ENCODE data around the gene PAXX.

PAXX gene

DNA sequence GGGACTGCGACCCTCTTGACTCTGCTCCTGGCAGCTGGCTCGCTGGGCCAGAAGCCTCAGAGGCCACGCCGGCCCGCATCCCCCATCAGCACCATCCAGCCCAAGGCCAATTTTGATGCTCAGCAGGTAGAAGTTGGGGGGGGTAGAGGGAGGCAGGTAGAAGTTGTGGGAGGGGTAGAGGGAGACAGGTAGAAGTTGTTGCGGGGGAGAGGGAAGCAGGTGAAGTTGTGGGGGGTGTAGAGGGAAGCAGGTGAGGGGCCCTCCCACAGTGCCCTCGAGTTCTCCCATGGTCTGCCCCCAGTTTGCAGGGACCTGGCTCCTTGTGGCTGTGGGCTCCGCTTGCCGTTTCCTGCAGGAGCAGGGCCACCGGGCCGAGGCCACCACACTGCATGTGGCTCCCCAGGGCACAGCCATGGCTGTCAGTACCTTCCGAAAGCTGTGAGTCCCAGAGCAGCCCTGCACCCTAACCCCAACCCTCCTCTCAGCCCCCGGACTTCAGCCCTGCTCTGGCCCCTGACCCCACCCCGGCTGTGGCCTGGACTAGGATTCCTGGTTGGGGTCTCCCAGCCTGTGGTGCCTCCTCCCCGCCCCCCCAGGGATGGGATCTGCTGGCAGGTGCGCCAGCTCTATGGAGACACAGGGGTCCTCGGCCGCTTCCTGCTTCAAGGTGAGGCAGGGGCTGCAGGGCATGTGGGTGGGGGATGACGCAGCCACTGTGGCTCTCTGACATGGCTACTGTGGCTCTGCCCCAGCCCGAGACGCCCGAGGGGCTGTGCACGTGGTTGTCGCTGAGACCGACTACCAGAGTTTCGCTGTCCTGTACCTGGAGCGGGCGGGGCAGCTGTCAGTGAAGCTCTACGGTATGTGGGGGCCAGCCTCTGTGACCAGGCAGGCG lies 46.6 kb upstream of the PAXX start:
- TF ChIP-seq, protein P1, sequence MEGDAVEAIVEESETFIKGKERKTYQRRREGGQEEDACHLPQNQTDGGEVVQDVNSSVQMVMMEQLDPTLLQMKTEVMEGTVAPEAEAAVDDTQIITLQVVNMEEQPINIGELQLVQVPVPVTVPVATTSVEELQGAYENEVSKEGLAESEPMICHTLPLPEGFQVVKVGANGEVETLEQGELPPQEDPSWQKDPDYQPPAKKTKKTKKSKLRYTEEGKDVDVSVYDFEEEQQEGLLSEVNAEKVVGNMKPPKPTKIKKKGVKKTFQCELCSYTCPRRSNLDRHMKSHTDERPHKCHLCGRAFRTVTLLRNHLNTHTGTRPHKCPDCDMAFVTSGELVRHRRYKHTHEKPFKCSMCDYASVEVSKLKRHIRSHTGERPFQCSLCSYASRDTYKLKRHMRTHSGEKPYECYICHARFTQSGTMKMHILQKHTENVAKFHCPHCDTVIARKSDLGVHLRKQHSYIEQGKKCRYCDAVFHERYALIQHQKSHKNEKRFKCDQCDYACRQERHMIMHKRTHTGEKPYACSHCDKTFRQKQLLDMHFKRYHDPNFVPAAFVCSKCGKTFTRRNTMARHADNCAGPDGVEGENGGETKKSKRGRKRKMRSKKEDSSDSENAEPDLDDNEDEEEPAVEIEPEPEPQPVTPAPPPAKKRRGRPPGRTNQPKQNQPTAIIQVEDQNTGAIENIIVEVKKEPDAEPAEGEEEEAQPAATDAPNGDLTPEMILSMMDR (IDR thresholded peaks at IDR 0.05), result no peak
- Histone ChIP-seq H3K4me3 (no peak overlapping the region), H3K27ac (no peak overlapping the region)
- DNase-seq (ENCODE audit: low spot score), result no peak

DNA sequence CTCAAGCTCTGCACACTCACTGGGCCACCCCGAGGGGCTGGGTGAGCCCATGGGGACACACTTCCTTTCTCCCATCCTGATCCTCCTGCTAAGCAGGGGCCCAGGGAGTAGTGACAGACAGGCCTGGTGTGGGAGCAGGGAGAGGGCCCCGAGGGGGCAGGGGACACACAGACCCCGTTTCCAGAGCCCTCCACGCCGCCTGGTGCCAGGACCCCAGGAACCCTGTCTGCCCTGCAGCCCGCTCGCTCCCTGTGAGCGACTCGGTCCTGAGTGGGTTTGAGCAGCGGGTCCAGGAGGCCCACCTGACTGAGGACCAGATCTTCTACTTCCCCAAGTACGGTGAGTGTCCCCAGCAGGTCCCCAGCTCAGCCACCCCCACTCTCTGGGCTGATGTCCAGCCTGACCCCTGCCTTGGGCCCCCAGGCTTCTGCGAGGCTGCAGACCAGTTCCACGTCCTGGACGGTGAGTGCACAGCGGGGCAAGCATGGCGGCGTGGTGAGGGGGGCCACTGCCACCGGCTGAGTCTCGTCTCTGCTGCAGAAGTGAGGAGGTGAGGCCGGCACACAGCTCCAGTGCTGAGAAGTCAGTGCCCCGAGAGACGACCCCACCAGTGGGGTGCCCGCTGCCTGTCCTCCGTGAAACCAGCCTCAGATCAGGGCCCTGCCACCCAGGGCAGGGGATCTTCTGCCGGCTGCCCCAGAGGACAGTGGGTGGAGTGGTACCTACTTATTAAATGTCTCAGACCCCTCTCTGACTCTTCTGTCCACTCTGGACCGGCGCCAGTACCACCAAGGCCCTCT lies 45.8 kb upstream of the PAXX start:
- peak overlapping the region in 1 of 2 donors; percentile 51 for H3K27ac ChIP-seq
- no peak for DNase-seq (ENCODE audit: low spot score)
- H3K4me3 ChIP-seq, result no peak overlapping the region
- TF ChIP-seq, protein P1 (IDR thresholded peaks at IDR 0.05), result no peak

DNA sequence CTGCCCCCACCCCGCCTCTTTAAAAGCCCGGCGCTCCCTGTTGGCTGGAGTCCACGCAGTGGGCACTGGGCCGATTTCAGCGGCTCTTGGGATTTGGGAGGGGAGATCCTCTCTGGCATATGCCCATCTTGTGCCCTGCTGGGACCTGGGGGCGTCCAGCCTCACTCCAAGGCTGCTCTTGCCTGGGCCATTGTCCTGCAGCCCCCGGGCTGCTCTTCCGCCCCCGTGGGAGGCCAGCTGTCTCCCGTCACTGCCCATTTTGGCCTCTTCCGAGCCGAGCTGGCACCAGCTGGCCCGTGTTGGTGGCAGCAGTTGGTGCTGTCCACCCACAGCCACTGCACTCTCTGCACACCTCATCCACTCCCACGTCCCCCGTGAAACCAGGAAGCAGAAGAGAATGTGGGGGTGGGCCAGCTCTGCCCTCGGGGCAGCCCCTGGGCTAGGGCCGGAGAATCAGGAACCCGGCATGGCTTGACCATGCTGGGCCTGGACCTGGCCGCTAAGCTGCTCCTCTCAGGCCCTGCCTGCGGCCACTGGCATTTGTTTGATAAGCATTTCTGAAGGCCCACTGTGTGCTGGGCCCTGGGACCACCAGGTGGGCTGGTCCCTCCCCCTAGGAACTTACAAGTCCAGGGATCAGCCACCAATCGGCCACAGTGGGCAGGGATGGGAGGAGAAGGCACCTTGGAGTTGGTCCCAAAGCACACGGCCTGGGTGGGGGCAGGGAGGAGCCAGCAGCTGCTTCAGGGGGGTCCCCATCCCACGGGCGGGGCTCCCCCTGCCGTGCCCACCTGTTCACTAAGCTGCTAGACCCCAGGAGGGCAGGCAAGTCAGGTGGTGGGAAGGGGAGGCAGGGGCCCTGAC lies 45.0 kb upstream of the PAXX start:
- TF ChIP-seq, protein P1 (IDR thresholded peaks at IDR 0.05), result no peak
- Histone ChIP-seq H3K27ac (peak overlapping the region in 1 of 2 donors; percentile 51), H3K4me3 (no peak overlapping the region)
- DNase-seq (ENCODE audit: low spot score), result no peak

DNA sequence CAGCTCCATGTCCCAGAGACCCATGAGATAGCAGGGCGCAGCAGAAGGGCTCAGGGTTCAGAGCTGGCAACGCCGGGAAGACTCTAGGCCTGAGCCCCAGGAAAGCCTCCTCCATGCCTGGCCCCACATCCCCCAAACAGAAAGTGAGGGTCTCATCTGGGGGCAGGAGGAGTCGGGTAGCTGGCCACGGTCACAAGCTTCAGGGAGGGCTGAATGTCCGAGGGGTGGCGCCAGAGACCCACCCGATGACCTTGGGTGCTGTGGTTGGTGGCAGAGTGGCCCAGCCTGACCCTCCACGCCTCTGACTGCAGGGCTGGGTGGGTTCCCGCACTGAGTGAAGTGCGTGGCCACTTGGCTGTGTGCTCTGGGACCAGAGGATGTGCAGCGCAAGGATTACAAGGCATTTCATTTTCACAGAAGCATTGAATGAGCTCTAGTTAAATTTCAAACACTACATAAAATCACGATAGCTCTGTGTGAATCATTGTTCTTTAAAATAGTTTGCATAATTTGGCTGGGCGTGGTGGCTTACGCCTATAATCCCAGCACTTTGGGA lies 44.2 kb upstream of the PAXX start:
- DNase-seq (ENCODE audit: low spot score), result no peak
- H3K4me3 ChIP-seq, result no peak overlapping the region
- H3K27ac ChIP-seq, result peak overlapping the region in 1 of 2 donors; percentile 4
- TF ChIP-seq, protein P1 (IDR thresholded peaks at IDR 0.05), result no peak

DNA sequence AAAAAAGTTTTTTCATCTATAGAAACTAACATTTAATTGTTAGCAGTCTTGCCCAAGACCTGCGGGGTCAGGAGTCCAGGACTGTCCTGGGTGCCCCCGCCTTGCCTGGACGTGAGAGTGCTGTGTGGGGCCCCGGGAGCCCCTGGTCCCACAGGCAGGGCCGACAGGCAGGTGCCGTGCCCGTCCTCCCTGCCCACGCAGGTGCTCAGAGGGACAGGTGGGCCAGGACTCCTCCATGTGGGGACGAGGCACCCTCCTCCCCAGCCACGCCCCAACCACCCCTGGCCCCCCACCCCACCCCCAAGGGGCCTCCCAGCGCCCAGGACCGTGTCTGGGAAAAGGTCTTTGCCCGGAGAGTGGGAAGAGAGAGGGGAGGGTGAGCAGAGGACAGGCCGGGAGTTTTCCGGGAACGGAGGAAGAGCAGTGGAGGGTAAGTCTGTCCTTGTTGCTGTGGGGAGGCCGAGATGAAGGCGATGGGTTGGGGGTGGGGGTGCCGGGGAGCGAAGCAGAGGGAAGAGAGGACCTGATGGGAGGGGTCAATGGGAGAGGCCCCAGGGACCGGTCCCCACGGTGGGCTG lies 42.9 kb upstream of the PAXX start:
- DNase-seq (ENCODE audit: low spot score), result no peak
- H3K4me3 ChIP-seq, result peak overlapping the region; percentile 94
- peak overlapping the region; percentile 80 to 92 for H3K27ac ChIP-seq
- TF ChIP-seq, protein P1 (IDR thresholded peaks at IDR 0.05), result no peak
